K562 (cell line): ENCODE results near the gene DPP10. TPM values are rescaled to one million over a fixed set of nuclear protein-coding genes. Genes with fewer than 3 reads are reported as not detected.

Source experiments
- ATAC-seq: fragments of 200-7000 bp; cut with Tn5 transposase; 3 replicates; pipeline ENCODE4 v1.9.1; 2020; ENCODE audit warnings: moderate library complexity
- BruUV-seq: library from RNA; stranded (reverse); fragments of 400-500 nt; replicated peaks from 2 replicates; lab custom pipeline; 2021; lab: Mats Ljungman, UMichigan
- CTCF ChIA-PET: fragments of 300-600 bp; formaldehyde crosslinking; extraction: SDS; loops from one replicate; lab custom pipeline; 2021; ENCODE audit warnings: low intra/inter-chr PET ratio; lab: Yijun Ruan, JAX
- POLR2A ChIA-PET: fragments of 300-600, 350-650 bp; sonication (Branson Sonifier 250); formaldehyde crosslinking; extraction: SDS; loops from one replicate; lab custom pipeline; 2021; ENCODE audit warnings: antibody characterized with exemption, inconsistent platforms; lab: Yijun Ruan, JAX
- DNase-seq, 4 experiments: peaks; one replicate each; pipeline versions ENCODE4 v3.0.0 to v3.0.0-alpha.2; 2011 to 2018; ENCODE audit warnings: low spot score in 3 of 4, mixed read lengths in 3 of 4; ENCODE audit errors: extremely low read depth in 1 of 4
- FAIRE-seq: peaks from 2 replicates; lab custom pipeline; 2011; peaks lifted over from hg19 to GRCh38; lab: Jason Lieb, UNC
- H2AFZ ChIP-seq: 2 replicates; pipeline ENCODE4 v1.6.0; 2011; ENCODE audit warnings: low read depth, low read length, control low read depth, inconsistent platforms
- H3K27ac ChIP-seq: fragments of 200-600 bp; 3 replicates; pipeline ENCODE4 v1.8.0; 2011; ENCODE audit warnings: low read depth, mild to moderate bottlenecking, control low read depth, inconsistent platforms, low read length, moderate library complexity, mixed read lengths; ENCODE audit errors: extremely low read depth
- H3K27me3 ChIP-seq, 2 experiments: fragments of 300-600 bp in 1 of 2; 2 replicates in 1 of 2; 3 replicates in 1 of 2; pipeline versions ENCODE4 v1.6.0 to v1.8.0; 2011; ENCODE audit warnings: inconsistent platforms in 2 of 2, low read length in 2 of 2, mild to moderate bottlenecking in 1 of 2, mixed read lengths in 1 of 2, moderate library complexity in 1 of 2; ENCODE audit not compliant: control insufficient read depth in 2 of 2, insufficient read depth in 2 of 2
- H3K36me3 ChIP-seq: fragments of 300-600 bp; 3 replicates; pipeline ENCODE4 v1.8.0; 2011; ENCODE audit warnings: mild to moderate bottlenecking, low read length, inconsistent platforms; ENCODE audit not compliant: control insufficient read depth, insufficient read depth
- H3K4me1 ChIP-seq, 2 experiments: fragments of 200-600 bp in 1 of 2; replicated peaks in 1 of 2; 2 replicates in 1 of 2; 3 replicates in 1 of 2; pipeline versions ENCODE4 v1.5.1 to v1.8.0; 2011; ENCODE audit warnings: inconsistent platforms in 2 of 2, low read length in 2 of 2, mild to moderate bottlenecking in 1 of 2, mixed read lengths in 1 of 2, moderate library complexity in 1 of 2; ENCODE audit not compliant: control insufficient read depth in 2 of 2, insufficient read depth in 2 of 2
- H3K4me2 ChIP-seq: 2 replicates; pipeline ENCODE4 v1.6.1; 2011; ENCODE audit warnings: low read length, control low read depth, inconsistent platforms, mixed read lengths; ENCODE audit not compliant: insufficient read depth
- H3K4me3 ChIP-seq: fragments of 200-600 bp; sonication (generic), shearing (Covaris generic); 2 replicates; pipeline ENCODE4 v1.5.1; 2016; ENCODE audit warnings: control low read depth, inconsistent platforms
- H3K79me2 ChIP-seq: fragments of 200-600 bp; 3 replicates; pipeline ENCODE4 v1.8.0; 2011; ENCODE audit warnings: low read length, inconsistent platforms; ENCODE audit not compliant: control insufficient read depth, insufficient read depth
- H3K9ac ChIP-seq, 2 experiments: 2 replicates each; pipeline versions ENCODE4 v1.6.0 to v1.6.1; 2011; ENCODE audit warnings: low read depth in 2 of 2, low read length in 2 of 2, control low read depth in 1 of 2, inconsistent platforms in 1 of 2, mild to moderate bottlenecking in 1 of 2, mixed read lengths in 1 of 2; ENCODE audit not compliant: insufficient read depth in 1 of 2
- H3K9me1 ChIP-seq: one replicate; pipeline ENCODE4 v1.6.0; 2011; ENCODE audit warnings: inconsistent platforms, mild to moderate bottlenecking, low read length, moderate library complexity; ENCODE audit not compliant: control insufficient read depth, insufficient read depth
- H3K9me3 ChIP-seq: replicated peaks from 2 replicates; pipeline ENCODE4 v1.5.1; 2011; ENCODE audit warnings: low read depth, low read length, inconsistent platforms; ENCODE audit not compliant: control insufficient read depth, insufficient read depth
- H4K20me1 ChIP-seq: replicated peaks from 2 replicates; pipeline ENCODE4 v1.6.1; 2011; ENCODE audit warnings: low read length, inconsistent platforms, mixed read lengths; ENCODE audit not compliant: control insufficient read depth, insufficient read depth
- CBX5 ChIP-seq: IDR thresholded peaks from 2 replicates; pipeline ENCODE4 v1.6.1; 2014; ENCODE audit warnings: low read depth, borderline replicate concordance
- CBX8 ChIP-seq: fragments of 200-600 bp; sonication (generic); IDR thresholded peaks from 2 replicates; pipeline ENCODE4 v1.6.1; 2012; ENCODE audit warnings: borderline replicate concordance, mixed run types, low read depth, mild to moderate bottlenecking, moderate library complexity, mixed read lengths, low read length, control low read depth, inconsistent platforms; ENCODE audit not compliant: poor library complexity, severe bottlenecking; ENCODE audit errors: extremely low read depth
- CCAR2 ChIP-seq: fragments of 200-400 bp; formaldehyde crosslinking; IDR thresholded peaks from 2 replicates; pipeline ENCODE4 v1.6.1; 2017; ENCODE audit warnings: mild to moderate bottlenecking, low read depth, low read length
- CSDE1 ChIP-seq, 2 experiments: fragments of 450-650 bp; IDR thresholded peaks; 2 replicates each; pipeline ENCODE4 v1.6.1; 2016; ENCODE audit warnings: mild to moderate bottlenecking in 1 of 2
- EZH2 ChIP-seq: IDR thresholded peaks from 2 replicates; pipeline ENCODE4 v1.6.1; 2012; ENCODE audit warnings: low read depth, mild to moderate bottlenecking, inconsistent platforms, low read length, borderline replicate concordance
- FOXJ3 ChIP-seq: sonication (generic); formaldehyde crosslinking; IDR thresholded peaks from 2 replicates; pipeline ENCODE4 v1.4.0; 2020; ENCODE audit warnings: mild to moderate bottlenecking, missing genetic modification reagents
- KLF10 ChIP-seq: fragments of 250-450 bp; sonication (Bioruptor Pico); IDR thresholded peaks from 2 replicates; pipeline ENCODE4 v1.6.1; 2021; ENCODE audit warnings: matching md5 sums
- NFIC ChIP-seq: fragments of 450-650 bp; IDR thresholded peaks from 2 replicates; pipeline ENCODE4 v1.6.1; 2017; ENCODE audit warnings: mild to moderate bottlenecking, inconsistent platforms
- NFYB ChIP-seq: IDR thresholded peaks from 2 replicates; pipeline ENCODE4 v1.6.1; 2011; ENCODE audit warnings: mild to moderate bottlenecking, moderate library complexity; ENCODE audit not compliant: insufficient read length; ENCODE audit errors: extremely low read depth
- PATZ1 ChIP-seq: fragments of 250-450 bp; sonication (Bioruptor Pico); IDR thresholded peaks from 2 replicates; pipeline ENCODE4 v1.5.0; 2020; ENCODE audit warnings: mild to moderate bottlenecking, borderline replicate concordance
- RNF2 ChIP-seq: sonication (generic); IDR thresholded peaks from 2 replicates; pipeline ENCODE4 v1.6.1; 2016
- SOX6 ChIP-seq: fragments of 450-650 bp; IDR thresholded peaks from 2 replicates; pipeline ENCODE4 v1.6.1; 2014; ENCODE audit warnings: mild to moderate bottlenecking
- SP1 ChIP-seq: sonication (generic); formaldehyde crosslinking; IDR thresholded peaks from 2 replicates; pipeline ENCODE4 v1.8.1; 2022; ENCODE audit warnings: mild to moderate bottlenecking, missing genetic modification reagents
- TCF3 ChIP-seq: sonication (generic); formaldehyde crosslinking; IDR thresholded peaks from 2 replicates; pipeline ENCODE4 v1.4.0; 2020; ENCODE audit warnings: mild to moderate bottlenecking, missing genetic modification reagents
- THAP12 ChIP-seq: fragments of 250-450 bp; sonication (Bioruptor Pico); IDR thresholded peaks from 2 replicates; pipeline ENCODE4 v1.9.0; 2021; ENCODE audit warnings: mild to moderate bottlenecking, inconsistent platforms
- TRIM28 ChIP-seq: fragments of 450-650 bp; IDR thresholded peaks from 2 replicates; pipeline ENCODE4 v1.6.1; 2017
- ZFPM2 ChIP-seq: fragments of 250-450 bp; sonication (Bioruptor Pico); IDR thresholded peaks from 2 replicates; pipeline ENCODE4 v1.5.1; 2022; ENCODE audit warnings: mild to moderate bottlenecking
- ZNF282 ChIP-seq: sonication (generic); formaldehyde crosslinking; IDR thresholded peaks from 2 replicates; pipeline ENCODE4 v1.8.1; 2023; ENCODE audit warnings: missing genetic modification reagents
- ZNF583 ChIP-seq: fragments of 250-450 bp; sonication (Bioruptor Pico); IDR thresholded peaks from 2 replicates; pipeline ENCODE4 v1.4.0; 2020
- ZSCAN29 ChIP-seq: fragments of 450-650 bp; IDR thresholded peaks from 2 replicates; pipeline ENCODE4 v1.6.1; 2017
- WGBS: fragments of 100-300 bp; shearing (Covaris generic); methylation state at CpG from one replicate; pipeline ENCODE4 v1.1.6; 2016; ENCODE audit warnings: low coverage, mixed read lengths; ENCODE audit not compliant: insufficient coverage; ENCODE audit errors: missing lambda C conversion rate; 5-methylcytosine and 5-hydroxymethylcytosine counted together
- in situ Hi-C: fragments of 300-500 bp; cut with MboI; formaldehyde crosslinking; loops from 4 replicates; pipeline ENCODE4 v1.15.0; 2018; ENCODE audit warnings: inconsistent platforms, mixed read lengths
- intact Hi-C: fragments of 100-400 bp; cut with micrococcal nuclease; formaldehyde crosslinking; loops from 2 replicates; pipeline ENCODE4 v1.14.2; 2022
- polyA plus RNA-seq, 8 experiments: library from polyadenylated mRNA; depleted of rRNA in 4 of 8; stranded (reverse) in 5 of 8; unstranded in 3 of 8; fragments of >200 nt; fragmentation: Nextera tagmentation in 2 of 8; fragmentation: Illumina TruSeq in 1 of 8; extraction: Ambion mirVana in 2 of 8; extraction: Trizol in 1 of 8; gene quantifications; 2 replicates each; pipeline versions ENCODE4 v1.2.1 to v1.2.3, GENCODE V29; 2011 to 2014; ENCODE audit warnings: inconsistent platforms in 1 of 8, missing spikeins in 1 of 8
- total RNA-seq, 7 experiments: library from RNA; depleted of rRNA in 6 of 7; stranded (reverse); fragments of >200 nt in 6 of 7; fragmentation: Illumina TruSeq in 2 of 7; extraction: Trizol in 2 of 7; gene quantifications; 2 replicates each; pipeline versions ENCODE4 v1.2.1 to v1.2.3, GENCODE V29; 2011 to 2021; ENCODE audit warnings: low replicate concordance in 1 of 7
- TF ChIP-seq, protein P1 (sequence below): sonication (generic); formaldehyde crosslinking; IDR thresholded peaks from 2 replicates; pipeline ENCODE4 v1.9.0; 2022; ENCODE audit warnings: mild to moderate bottlenecking, missing genetic modification reagents

The DPP10 gene
- total and polyA plus RNA-seq, 9 of the 15 experiments (the other 6 are each of a cell fraction or from before 2014, with no cell fraction given): not detected

- TF ChIP-seq PATZ1 (no peak), CCAR2 (no peak), NFIC (no peak), CSDE1 (IDR thresholded peaks at IDR 0.05) (no peak), NFYB (no peak), ZSCAN29 (no peak), TRIM28 (no peak), CBX5 (no peak)
- TF ChIP-seq, all 486 proteins: peak for 0
Measured at GRCh38 chr2:114762986-114763385, 320.5 kb downstream of the DPP10 start (continued).

DNA sequence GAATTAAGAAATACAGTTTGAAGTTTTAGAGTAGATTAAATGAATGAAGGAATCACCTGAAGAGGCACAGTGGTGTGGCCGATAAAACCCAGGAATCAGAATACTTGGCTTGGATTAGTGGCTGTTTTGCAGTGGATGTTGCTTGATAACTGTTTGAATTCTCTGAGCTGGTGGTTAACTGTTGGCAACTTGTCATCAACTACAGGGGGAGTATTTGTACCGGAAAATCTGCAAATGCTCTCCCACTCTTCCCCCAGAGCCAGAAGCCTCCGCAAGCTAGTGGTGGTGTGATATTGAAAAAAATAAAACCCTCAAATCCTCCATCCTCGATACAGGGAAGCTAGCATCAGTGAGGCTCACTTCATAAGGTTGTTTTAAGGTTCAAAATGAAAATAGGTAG lies 326.7 kb downstream of the DPP10 start:
- Histone ChIP-seq H3K4me1 (no peaks in the 10 kb centered on the region), H3K9ac (no peak overlapping the region), H3K27ac (no peak overlapping the region), H4K20me1 (no peaks in the 10 kb centered on the region), H3K9me1 (no peaks in the 10 kb centered on the region), H3K27me3 (no peaks in the 10 kb centered on the region), H3K79me2 (no peaks in the 10 kb centered on the region), H2AFZ (no peak overlapping the region), H3K4me2 (no peak overlapping the region), H3K4me3 (no peak overlapping the region), H3K36me3 (no peaks in the 10 kb centered on the region), H3K9me3 (0 out of 2 replicates have a peak, but pooled peaks cover 3% of the 10 kb centered on the region)
- ATAC-seq: no peak
- BruUV-seq: no TSS peak
- intact Hi-C loops (no loop called here), in situ Hi-C loops (no loop called here)
- no peak for FAIRE-seq
- no peak for DNase-seq
- POLR2A ChIA-PET: interaction anchor here (0.6 kb wide), 1 partner anchor 70 kb away, joined by 3 read pairs; no protein-coding TSS in a partner anchor
- CTCF ChIA-PET: no interaction called here
- 0% methylated on average over 4 of the region's 4 CpGs for WGBS
- TF ChIP-seq ZFPM2 (CRISPR knock-in tag) (no peak), ZNF282 (CRISPR knock-in tag) (no peak), SP1 (CRISPR knock-in tag) (no peak), RNF2 (no peak), SOX6 (no peak), EZH2 (no peak), FOXJ3 (CRISPR knock-in tag) (no peak), KLF10 (CRISPR knock-in tag) (no peak), ZNF583 (CRISPR knock-in tag) (no peak), TCF3 (CRISPR knock-in tag) (no peak), THAP12 (CRISPR knock-in tag) (no peak), CBX8 (no peak)
- TF ChIP-seq, protein P1, sequence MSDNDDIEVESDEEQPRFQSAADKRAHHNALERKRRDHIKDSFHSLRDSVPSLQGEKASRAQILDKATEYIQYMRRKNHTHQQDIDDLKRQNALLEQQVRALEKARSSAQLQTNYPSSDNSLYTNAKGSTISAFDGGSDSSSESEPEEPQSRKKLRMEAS (CRISPR knock-in tag): no peak
